Stimulated activated naive CD4-positive, alpha-beta T cell treated with Interleukin-2 at 50 U/mL for 16 hours (primary cell): ENCODE data around the gene RNF214.
"Not testable (repeated sequence)": the region's sequence is repeated elsewhere in the genome, so short reads cannot be mapped to it uniquely, and the experiment has no call there.

Experiments used
- DNase-seq: peaks from one replicate; lab custom pipeline; 2025; lab: John Stamatoyannopoulos, UW

The RNF214 gene

GRCh38 chr11:117197516-117198456, 34.7 kb upstream of the RNF214 start:
- no peak for DNase-seq

DNA sequence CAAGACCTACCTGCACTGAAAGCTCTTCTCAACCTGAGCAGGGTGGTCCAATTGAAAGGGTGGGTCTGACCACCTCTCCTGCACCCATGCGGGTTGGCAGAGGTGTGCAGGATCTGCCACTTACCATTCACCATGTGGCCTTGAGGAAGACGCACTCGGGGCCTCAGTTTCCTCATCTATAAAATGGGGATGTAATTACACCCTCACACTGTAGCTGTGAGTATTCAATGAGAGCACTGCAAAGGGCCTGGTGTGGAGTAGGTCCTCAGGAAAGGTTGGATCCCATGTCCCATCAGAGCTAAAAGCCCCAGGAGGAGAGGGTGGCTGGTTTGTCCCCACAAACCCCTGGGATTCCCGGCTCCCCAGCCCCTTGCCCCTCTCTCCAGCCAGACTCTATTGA, 33.9 kb upstream of the RNF214 start:
- no peak for DNase-seq

- no peak for DNase-seq
These were observed 33.2 kb upstream of the RNF214 start, which contains the start of gene TAGLN for GRCh38 chr11:117199053-117199915. TSS of gene TAGLN (plus strand) at chr11:117199370. CDS start at chr11:117203014, 3,644 bp downstream.

GRCh38 chr11:117199916-117200812, 32.3 kb upstream of the RNF214 start:
- no peak for DNase-seq

DNA sequence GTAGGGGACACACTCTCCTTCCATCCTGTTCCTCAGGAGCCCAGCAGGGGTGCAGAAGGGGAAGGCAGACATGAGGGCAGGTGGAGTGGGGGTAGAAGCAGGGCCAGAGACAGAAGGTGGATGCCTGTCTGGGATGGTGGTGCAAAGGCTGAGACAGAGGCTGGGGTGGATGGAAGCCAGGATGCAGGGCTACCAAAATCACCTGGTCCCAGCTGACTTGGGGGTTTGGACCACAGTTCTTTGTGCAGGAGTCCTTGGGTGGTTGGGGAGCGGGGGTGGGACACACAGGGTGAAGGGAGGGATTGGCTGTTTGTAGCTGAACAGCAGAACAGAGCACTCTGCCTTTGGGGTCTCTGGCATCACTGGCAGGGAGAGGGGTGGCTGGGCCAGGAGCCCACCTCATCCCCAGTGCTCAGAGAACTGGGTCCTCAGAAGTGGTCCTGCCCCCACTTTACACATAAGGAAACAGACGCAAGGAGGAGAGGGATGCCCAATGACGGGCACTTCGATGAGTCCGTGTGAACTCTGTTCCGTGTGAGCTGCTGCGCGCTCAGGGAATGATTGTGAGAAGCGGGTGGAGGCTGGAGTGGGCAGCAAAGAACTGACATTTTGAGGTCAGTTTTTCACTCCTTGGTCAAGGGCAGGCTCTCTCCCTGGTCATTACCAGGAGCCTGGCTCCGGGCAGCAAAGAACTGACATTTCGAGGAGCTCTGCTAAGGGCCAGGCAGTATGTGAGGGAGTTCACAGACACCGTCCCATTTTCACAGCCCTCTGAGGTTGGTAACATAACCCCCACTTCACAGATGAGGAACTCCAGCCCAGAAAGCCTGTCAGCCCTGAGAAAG, 31.4 kb upstream of the RNF214 start:
- no peak for DNase-seq

DNA sequence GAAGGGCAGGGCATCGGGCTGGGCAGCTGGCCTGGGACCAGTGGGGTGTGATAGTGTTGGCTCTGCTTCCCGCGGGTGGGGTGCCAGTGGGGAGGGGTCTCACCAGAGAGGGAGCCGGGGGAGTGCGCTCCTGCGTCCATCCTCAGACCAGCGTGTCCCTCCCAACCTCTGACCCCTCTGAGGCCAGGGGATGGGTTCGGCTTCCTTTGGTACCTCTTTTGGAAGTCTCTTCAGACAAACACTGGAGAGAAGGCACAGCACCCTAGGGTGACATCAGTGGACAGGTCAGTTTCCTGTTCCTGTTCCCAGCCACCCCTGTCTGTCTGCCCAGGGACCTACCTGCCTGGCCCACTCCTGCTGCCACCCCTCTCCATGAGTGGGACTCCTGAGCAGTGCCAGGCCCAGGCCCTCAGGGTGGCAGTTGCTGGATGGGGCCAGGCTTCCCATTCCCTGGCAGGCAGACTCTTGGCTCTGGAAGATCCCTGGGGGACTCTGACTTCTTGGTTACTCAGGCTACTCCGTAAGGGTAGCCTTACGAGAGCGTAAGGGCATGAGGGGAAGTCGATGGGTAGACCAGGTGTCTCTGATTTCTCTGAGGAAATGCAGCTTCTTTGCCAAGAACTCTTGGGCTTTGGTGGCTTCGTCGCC, 30.7 kb upstream of the RNF214 start:
- no peak for DNase-seq

- no peak for DNase-seq
These were observed 29.9 kb upstream of the RNF214 start for GRCh38 chr11:117202386-117203068.

- DNase-seq: no peak
These were observed 29.4 kb upstream of the RNF214 start for GRCh38 chr11:117203069-117203407.

GRCh38 chr11:117204283-117205080, 28.0 kb upstream of the RNF214 start:
- no peak for DNase-seq

- DNase-seq: no peak
These were observed 27.2 kb upstream of the RNF214 start for GRCh38 chr11:117205211-117205818.

GRCh38 chr11:117206111-117206510, 26.4 kb upstream of the RNF214 start:
- DNase-seq: not testable (repeated sequence)

GRCh38 chr11:117206859-117207258, 25.6 kb upstream of the RNF214 start:
- not testable (repeated sequence) for DNase-seq

- DNase-seq: not testable (repeated sequence)
These were observed 25.0 kb upstream of the RNF214 start for GRCh38 chr11:117207481-117207880.

DNA sequence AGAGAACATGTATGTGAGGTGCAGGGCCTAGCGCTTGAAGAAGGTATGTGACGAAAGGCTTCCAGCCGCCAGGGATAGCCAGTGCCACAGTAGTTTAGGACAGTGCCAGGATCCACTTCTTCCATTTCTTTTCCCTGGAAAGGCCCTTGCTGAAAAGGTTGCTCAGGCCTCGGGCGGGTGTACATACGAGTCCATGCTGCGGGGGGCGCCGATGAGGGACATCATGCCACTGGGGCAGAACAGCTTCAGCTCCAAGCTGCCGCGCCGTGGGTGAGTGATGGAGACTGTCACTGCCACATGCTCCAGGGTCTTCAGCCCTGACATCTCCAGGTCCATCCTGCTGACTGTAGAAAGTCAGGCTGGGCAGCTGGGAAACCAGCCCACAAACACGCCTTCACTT, 23.8 kb upstream of the RNF214 start:
- DNase-seq: not testable (repeated sequence)

- not testable (repeated sequence) for DNase-seq
These were observed 22.9 kb upstream of the RNF214 start for GRCh38 chr11:117209351-117210125.

GRCh38 chr11:117210620-117211019, 21.9 kb upstream of the RNF214 start:
- no peak for DNase-seq

GRCh38 chr11:117212697-117213355, 19.6 kb upstream of the RNF214 start:
- no peak for DNase-seq
